T1000 (cell line): ENCODE results near the gene C18orf63.
A peak's percentile ranks its signal among the peaks of the same experiment; 100 is the strongest.
"Not testable (repeated sequence)": the region's sequence is repeated elsewhere in the genome, so short reads cannot be mapped to it uniquely, and the experiment has no call there.

ENCODE experiments used
- DNase-seq: peaks from one replicate; lab custom pipeline; 2025; ENCODE audit warnings: mixed read lengths; lab: John Stamatoyannopoulos, UW

The C18orf63 gene

GRCh38 chr18:74286106-74286855 lies 29.4 kb upstream of the C18orf63 start:
- DNase-seq = no peak

- DNase-seq = no peak
Measured at GRCh38 chr18:74286856-74287255, 28.8 kb upstream of the C18orf63 start.

GRCh38 chr18:74288041-74288440 lies 27.6 kb upstream of the C18orf63 start:
- no peak for DNase-seq

- no peak for DNase-seq
Measured at GRCh38 chr18:74288730-74289129, 26.9 kb upstream of the C18orf63 start.

GRCh38 chr18:74289137-74289536 lies 26.5 kb upstream of the C18orf63 start:
- no peak for DNase-seq

GRCh38 chr18:74290021-74290420 lies 25.6 kb upstream of the C18orf63 start:
- DNase-seq = no peak

GRCh38 chr18:74290794-74291471 lies 24.7 kb upstream of the C18orf63 start:
- no peak for DNase-seq

GRCh38 chr18:74291472-74291770 lies 24.2 kb upstream of the C18orf63 start:
- no peak for DNase-seq

- DNase-seq = peak; percentile 92
Measured at GRCh38 chr18:74291771-74292540, 23.7 kb upstream of the C18orf63 start, which contains the start of gene CYB5A. Gene CYB5A, minus strand, starts transcription at chr18:74291963. Its CDS starts 88 bp downstream, at chr18:74291875.

GRCh38 chr18:74292541-74292858 lies 23.1 kb upstream of the C18orf63 start:
- no peak for DNase-seq

GRCh38 chr18:74292982-74293381 lies 22.7 kb upstream of the C18orf63 start:
- not testable (repeated sequence) for DNase-seq

- no peak for DNase-seq
Measured at GRCh38 chr18:74294526-74294925, 21.1 kb upstream of the C18orf63 start.

- no peak for DNase-seq
Measured at GRCh38 chr18:74299162-74299561, 16.5 kb upstream of the C18orf63 start.

GRCh38 chr18:74299746-74300145 lies 15.9 kb upstream of the C18orf63 start:
- no peak for DNase-seq

GRCh38 chr18:74303306-74303705 lies 12.3 kb upstream of the C18orf63 start:
- no peak for DNase-seq

GRCh38 chr18:74303936-74304335 lies 11.7 kb upstream of the C18orf63 start:
- no peak for DNase-seq

GRCh38 chr18:74310411-74310810 lies 5.2 kb upstream of the C18orf63 start:
- no peak for DNase-seq

- no peak for DNase-seq
Measured at GRCh38 chr18:74311000-74311399, 4.6 kb upstream of the C18orf63 start.

GRCh38 chr18:74314759-74315463 lies 728 bp upstream of the C18orf63 start:
- no peak for DNase-seq

GRCh38 chr18:74316257-74317170 lies 875 bp downstream of the C18orf63 start:
- no peak for DNase-seq

GRCh38 chr18:74326231-74326630 lies 10.6 kb downstream of the C18orf63 start:
- no peak for DNase-seq
